ENCODE data around the gene BCORL1. TPM values are rescaled to one million over a fixed set of nuclear protein-coding genes. Genes with fewer than 3 reads are reported as not detected.

The BCORL1 gene
- total RNA-seq, 1 donor from 2014 or later: 28.0 TPM

DNA sequence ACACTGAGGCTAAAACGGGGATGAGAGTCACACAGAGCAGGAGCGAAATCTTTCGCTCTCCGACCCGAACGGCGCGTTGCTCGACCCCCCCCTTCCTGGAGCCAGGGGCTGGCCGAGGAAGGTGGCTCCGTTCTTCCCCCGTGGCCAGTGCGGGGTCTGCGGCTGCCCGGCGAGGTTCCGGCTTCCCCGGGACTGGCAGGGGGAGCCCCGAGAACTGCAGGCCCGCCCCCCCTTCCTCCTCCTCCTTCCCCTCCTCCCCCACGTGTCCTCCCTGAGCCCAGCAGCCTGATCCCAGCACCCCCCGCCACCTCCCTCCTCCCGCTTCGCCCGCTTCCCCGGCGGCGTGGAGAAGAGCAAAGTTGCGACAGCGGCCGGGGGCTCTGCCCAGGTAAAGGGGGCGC lies 2.4 kb upstream of the BCORL1 start:
- peaks cover 2% of the 10 kb centered on the region for H3K9me3 Mint-ChIP-seq
- no peak overlapping the region for H3K27ac Mint-ChIP-seq
- TF ChIP-seq, protein P1, sequence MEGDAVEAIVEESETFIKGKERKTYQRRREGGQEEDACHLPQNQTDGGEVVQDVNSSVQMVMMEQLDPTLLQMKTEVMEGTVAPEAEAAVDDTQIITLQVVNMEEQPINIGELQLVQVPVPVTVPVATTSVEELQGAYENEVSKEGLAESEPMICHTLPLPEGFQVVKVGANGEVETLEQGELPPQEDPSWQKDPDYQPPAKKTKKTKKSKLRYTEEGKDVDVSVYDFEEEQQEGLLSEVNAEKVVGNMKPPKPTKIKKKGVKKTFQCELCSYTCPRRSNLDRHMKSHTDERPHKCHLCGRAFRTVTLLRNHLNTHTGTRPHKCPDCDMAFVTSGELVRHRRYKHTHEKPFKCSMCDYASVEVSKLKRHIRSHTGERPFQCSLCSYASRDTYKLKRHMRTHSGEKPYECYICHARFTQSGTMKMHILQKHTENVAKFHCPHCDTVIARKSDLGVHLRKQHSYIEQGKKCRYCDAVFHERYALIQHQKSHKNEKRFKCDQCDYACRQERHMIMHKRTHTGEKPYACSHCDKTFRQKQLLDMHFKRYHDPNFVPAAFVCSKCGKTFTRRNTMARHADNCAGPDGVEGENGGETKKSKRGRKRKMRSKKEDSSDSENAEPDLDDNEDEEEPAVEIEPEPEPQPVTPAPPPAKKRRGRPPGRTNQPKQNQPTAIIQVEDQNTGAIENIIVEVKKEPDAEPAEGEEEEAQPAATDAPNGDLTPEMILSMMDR (IDR thresholded peaks at IDR 0.05; ENCODE audit: unreplicated experiment): no peak
- H3K4me3 Mint-ChIP-seq: no peak overlapping the region
- peaks cover 6% of the 10 kb centered on the region for H3K4me1 Mint-ChIP-seq
- no peaks in the 10 kb centered on the region for H3K27me3 Mint-ChIP-seq (ENCODE audit: low read depth)
- no peaks in the 10 kb centered on the region for H3K36me3 Mint-ChIP-seq
- peak in 1 of 2 experiments; percentile 43 for DNase-seq (ENCODE audit: low spot score in 2 of 2, unreplicated experiment in 2 of 2)

DNA sequence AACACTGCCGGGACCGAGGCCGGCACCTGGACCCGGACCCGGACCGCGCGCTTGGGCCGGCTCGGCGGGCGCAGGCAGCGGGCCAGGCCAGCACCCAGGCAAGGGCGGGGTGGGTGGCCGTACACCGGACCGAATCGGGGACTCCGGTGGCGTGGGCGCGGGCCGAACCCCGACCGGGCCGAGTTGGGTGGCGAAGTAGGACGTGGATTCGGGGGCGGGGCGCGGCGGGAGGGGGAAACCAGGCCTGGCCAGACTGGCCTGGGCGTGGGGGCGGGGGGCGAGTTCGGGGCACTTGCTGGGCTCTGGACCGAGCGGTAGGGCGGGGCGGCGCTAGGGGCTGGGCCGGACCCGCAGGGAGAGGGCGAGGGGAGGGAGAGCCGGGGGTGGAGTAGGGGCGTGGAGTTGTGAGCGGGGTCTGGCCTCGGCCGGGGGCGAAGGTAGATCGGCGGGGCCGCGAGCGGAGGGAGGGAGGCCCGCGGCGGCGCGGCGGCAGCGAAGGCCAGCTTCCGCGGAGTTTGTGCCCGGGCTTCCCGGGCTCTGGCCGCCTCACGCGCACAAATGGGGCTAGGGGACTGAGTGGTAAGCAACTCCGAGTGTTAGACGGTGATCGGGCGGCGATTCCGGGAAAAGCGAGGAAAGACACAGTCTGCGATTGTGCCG lies 1.8 kb upstream of the BCORL1 start:
- peak; percentile 32 to 49 for DNase-seq (ENCODE audit: low spot score in 2 of 2, unreplicated experiment in 2 of 2)
- peaks cover 6% of the 10 kb centered on the region for H3K9me3 Mint-ChIP-seq
- H3K4me1 Mint-ChIP-seq: peaks cover 9% of the 10 kb centered on the region
- no peak overlapping the region for H3K4me3 Mint-ChIP-seq
- no peaks in the 10 kb centered on the region for H3K27me3 Mint-ChIP-seq (ENCODE audit: low read depth)
- H3K27ac Mint-ChIP-seq: peak overlapping the region; percentile 25
- no peaks in the 10 kb centered on the region for H3K36me3 Mint-ChIP-seq
- TF ChIP-seq, protein P1 (IDR thresholded peaks at IDR 0.05; ENCODE audit: unreplicated experiment): no peak

DNA sequence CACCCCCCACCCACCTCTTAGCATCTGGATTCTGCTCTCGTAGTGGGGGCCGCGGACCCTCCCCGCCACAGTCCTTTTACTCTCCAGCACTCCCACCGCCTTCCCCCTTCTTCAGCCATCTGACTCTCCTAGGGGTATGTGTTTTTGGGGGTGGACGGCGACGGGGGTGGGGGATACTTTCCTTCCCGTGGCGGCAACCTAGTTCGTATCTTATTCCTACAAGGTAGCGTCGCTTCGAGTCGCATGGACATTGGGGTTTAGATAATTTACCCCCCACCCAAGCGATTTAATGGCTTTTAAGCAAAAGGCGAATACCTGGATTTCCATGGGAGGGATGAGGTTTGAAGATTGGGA lies 1.3 kb upstream of the BCORL1 start:
- no peak for DNase-seq (ENCODE audit: low spot score in 2 of 2, unreplicated experiment in 2 of 2)
- TF ChIP-seq, protein P1 (IDR thresholded peaks at IDR 0.05; ENCODE audit: unreplicated experiment): no peak
- Mint-ChIP-seq H3K4me1 (peaks cover 9% of the 10 kb centered on the region), H3K9me3 (peaks cover 6% of the 10 kb centered on the region), H3K27ac (peak overlapping the region; percentile 25), H3K36me3 (no peaks in the 10 kb centered on the region), H3K27me3 (ENCODE audit: low read depth) (no peaks in the 10 kb centered on the region), H3K4me3 (no peak overlapping the region)

DNA sequence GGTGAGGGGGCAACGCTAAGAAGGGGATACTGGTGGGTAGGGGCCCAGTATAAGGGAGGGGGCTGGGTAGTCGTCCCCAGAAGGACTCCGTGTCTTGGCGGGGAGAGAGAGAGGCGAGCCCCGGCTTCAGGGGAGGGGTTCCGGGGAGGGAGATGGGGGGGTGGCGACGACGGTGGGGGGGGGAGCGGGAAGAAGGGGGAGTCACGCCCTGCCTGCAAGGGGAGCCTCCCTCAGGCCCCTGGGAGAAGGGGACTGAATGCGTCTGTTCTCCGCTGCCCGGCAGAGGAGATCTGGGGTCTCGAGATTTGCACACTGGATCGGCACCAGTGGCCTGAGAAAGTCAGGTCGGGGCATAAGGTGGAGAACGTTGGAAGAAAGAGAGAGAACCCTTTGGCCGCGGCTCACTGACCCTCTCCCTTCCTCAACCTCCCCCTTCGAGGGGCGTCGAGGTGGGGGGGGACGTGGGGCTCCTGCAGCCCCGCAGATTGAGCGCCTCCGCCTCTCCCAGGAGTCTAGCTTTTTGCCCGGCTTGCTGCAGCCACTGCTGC lies 609 bp upstream of the BCORL1 start:
- no peak overlapping the region for H3K4me3 Mint-ChIP-seq

DNA sequence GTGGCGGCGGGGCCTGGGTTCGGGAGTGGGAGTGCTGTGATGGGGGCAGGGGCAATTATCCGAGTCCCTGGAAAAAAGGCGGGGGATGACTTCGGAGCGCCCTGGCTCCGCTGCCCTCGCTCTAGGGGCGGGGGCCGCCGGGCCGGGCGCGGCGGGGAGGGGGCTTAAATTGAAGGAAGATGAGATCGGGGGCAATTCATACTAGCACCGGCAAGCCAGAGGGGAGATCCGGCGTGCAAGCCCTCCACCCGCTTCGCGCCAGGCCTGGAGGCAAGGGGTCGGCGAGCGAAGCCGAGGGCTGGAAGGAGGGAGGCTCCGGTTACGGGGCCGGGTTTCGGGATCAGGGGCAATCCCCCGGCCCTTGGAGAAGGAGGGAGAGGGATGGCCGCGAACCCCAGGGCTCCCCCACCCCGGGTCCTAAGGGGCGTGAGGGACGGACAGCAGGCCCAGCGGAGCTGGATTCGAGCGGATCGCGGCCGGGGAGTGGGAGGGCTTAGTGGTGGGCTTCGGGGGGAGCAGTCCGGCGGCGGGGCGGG lies 1.2 kb downstream of the BCORL1 start:
- DNase-seq (ENCODE audit: low spot score in 2 of 2, unreplicated experiment in 2 of 2): peak in 1 of 2 experiments; percentile 50
- peaks cover 2% of the 10 kb centered on the region for H3K36me3 Mint-ChIP-seq
- peaks cover 10% of the 10 kb centered on the region for H3K9me3 Mint-ChIP-seq

More for the DNA sequence above, 609 bp upstream of the BCORL1 start:
- Mint-ChIP-seq H3K9me3 (peaks cover 8% of the 10 kb centered on the region), H3K27ac (no peak overlapping the region), H3K4me1 (peaks cover 10% of the 10 kb centered on the region), H3K36me3 (peaks cover 1% of the 10 kb centered on the region), H3K27me3 (ENCODE audit: low read depth) (no peaks in the 10 kb centered on the region)
- no peak for DNase-seq (ENCODE audit: low spot score in 2 of 2, unreplicated experiment in 2 of 2)
- TF ChIP-seq, protein P1 (IDR thresholded peaks at IDR 0.05; ENCODE audit: unreplicated experiment): no peak

More for the DNA sequence above, 1.2 kb downstream of the BCORL1 start:
- Mint-ChIP-seq H3K4me1 (peaks cover 12% of the 10 kb centered on the region), H3K4me3 (no peak overlapping the region), H3K27ac (no peak overlapping the region), H3K27me3 (ENCODE audit: low read depth) (no peaks in the 10 kb centered on the region)
- TF ChIP-seq, protein P1 (IDR thresholded peaks at IDR 0.05; ENCODE audit: unreplicated experiment): no peak
